ENCODE data around the gene NPPB. TPM values are rescaled to one million over a fixed set of nuclear protein-coding genes. Genes with fewer than 3 reads are reported as not detected.
"Not testable (repeated sequence)": the region's sequence is repeated elsewhere in the genome, so short reads cannot be mapped to it uniquely, and the experiment has no call there.

NPPB gene
- not detected for total RNA-seq

DNA sequence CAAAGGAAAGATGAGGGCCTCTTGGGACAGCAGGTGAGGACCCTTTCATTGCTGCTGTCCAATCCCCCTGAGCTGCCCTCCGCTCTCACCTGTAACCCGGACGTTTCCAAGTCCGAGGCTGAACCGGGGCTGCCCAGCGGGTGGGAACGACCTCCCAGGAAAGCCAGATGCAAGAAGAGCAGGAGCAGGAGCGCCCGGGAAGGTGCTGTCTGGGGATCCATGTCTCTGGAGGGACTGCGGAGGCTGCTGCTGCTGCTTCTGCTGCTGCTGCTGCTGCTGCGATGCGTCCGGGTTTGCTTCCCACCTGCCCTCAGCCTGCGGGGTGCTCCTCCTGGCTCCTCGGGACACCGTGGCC lies at the start of gene NPPB:
Gene NPPB (minus strand): TSS at position 333 of the 355 bp plus-strand sequence. CDS start 112 bp downstream, at position 221.
- DNase-seq, result no peak

DNA sequence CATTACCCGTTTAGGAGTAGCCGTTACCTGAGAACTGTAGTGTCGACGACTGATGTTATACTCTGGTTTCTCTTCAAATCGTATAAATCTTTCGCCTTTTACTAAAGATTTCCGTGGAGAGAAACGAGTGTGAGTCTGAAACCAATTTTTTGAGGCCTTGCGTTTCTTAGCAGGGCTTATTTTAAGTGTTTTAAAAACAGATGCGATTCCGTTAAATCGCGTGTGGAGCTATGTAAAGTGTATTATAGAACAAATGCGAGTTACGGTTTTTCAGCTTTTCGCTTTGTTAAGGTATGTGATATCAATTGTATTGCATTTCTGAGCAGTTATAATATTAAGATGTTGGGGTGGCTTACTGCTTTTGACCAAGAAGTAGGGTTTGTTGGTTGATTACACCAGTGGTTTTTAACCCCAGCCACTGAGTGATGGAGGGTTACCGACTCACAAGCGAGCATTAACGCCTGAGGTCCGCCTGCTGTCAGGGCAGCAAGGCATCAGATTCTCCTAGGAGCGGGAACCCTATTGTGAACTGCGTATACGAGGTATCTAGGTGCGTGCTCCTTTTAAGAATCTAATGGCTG lies 49.4 kb upstream of the NPPB start:
- DNase-seq, result peak; percentile 46

DNA sequence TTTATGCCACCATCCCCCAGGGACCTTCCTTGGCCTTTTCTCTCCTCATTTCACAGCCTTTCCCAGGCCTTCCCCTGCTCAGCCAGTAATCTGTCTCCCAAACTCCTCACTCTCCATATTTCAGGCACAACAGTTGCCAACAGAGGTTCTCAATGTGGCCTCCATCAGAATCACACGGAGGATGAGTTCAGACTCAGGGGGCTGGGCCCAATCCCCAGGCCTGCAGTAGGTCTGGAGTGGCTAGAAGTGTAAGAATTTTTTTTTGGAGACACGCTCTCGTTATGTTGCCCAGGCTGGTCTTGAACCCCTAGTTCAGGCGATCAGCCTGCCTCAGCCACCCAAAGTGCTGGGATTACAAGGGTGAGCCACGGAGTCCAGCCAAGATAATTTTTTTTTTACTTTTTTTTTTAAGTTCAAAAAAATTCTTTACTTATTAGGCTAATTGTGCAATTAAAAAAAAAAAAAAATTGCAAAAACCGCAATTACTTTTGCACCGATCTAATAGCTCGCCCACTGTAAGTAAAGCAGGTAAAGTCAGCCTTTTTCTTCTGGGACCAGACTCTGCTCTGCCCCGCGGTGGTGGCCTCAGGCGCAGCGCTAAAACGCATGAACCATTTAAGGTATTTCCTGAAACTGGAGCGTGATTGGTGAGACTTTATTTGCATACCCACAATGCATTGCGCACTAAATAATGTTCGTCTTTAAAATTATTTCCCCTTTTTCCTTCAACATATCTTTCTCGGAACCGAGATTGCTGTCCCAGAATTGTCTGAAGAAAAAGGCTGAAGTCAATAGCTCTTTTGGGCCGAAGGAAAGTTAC lies 48.7 kb upstream of the NPPB start:
- peak; percentile 84 for DNase-seq

DNA sequence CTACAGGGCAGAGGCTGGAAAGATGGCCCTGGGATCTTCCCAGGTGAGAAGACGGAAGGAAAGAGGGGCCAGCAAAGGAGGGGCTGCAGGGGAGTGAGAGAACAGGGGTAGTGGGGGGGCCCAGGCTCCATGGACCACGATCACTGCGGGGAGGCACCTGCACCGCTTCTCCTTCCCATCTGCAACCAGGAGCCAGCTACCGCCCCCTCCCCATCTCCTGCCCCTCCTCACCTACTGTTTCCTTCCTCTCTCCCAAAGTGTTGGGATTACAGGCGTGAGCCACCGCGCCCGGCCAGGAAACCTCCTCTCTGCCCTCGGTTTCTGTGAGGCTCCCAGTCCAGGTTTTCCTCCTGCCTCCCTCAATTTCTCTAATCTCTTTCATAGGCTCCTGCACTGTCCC lies 48.1 kb upstream of the NPPB start:
- no peak for DNase-seq

DNA sequence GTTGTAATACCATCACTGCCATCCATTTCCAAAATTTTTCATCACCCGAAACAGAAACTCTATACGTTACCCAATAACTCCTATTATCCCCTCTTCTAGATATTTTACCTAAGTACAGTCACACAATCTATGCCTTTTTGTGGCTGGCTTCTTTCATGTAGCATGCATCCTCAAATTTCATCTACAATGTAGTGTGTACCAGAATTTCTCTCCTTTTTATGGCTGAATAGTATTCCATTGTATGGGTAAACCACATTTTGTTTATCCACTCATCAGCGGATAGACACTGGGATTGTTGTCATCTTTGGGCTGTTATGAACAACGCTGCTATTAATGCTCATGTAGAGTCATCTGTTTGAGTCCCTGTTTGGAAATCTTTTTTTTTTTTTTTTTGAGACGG lies 46.2 kb upstream of the NPPB start:
- no peak for DNase-seq

DNA sequence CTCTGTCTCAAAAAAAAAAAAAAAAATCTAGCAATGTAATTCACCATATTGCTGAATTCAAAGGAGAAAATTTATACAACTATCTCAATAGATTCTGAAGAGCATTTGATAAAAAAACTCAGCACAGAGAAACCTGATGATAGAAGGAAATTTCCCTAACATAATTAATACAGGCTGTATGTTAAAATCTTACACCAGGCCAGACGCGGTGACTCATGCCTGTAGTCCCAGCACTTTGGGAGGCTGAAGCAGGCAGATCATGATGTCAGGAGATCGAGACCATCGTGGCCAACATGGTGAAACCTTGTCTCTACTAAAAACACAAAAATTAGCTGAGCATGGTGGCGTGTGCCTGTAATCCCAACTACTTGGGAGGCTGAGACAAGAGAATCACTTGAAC lies 45.4 kb upstream of the NPPB start:
- DNase-seq, result not testable (repeated sequence)

DNA sequence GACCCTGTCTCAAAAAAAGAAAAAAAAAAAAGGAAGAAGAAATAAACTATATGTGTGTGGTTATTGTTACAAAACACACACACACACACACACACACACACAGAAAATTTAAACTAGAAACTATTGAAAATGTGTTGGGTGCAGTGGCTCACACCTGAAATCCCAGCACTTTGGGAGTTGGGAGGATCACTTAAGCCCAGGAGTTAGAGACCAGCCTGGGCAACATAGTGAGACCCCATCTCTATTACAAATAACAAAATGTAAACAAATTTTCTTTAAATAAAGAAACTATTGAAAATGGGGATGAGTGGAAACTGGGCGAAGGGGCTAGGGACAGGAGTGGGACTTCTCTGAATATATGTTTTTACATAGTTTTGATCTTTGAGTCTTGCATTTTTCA lies 44.5 kb upstream of the NPPB start:
- no peak for DNase-seq

DNA sequence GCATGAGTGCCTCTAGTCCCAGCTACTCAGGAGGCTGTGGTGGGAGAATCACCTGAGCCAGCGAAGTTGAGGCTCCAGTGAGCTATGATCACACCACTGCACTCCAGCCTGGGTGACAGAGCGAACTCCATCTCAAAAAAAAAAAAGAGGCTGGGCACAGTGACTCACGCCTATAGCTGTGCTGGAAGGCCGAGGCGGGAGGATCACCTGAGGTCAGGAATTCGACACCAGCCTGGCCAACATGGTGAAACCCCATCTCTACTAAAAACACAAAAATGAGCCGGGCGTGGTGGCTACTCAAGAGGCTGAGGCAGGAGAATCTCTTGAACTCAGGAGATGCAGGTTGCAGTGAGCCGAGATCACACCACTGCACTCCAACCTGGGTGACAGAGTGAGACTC lies 42.7 kb upstream of the NPPB start:
- not testable (repeated sequence) for DNase-seq

DNA sequence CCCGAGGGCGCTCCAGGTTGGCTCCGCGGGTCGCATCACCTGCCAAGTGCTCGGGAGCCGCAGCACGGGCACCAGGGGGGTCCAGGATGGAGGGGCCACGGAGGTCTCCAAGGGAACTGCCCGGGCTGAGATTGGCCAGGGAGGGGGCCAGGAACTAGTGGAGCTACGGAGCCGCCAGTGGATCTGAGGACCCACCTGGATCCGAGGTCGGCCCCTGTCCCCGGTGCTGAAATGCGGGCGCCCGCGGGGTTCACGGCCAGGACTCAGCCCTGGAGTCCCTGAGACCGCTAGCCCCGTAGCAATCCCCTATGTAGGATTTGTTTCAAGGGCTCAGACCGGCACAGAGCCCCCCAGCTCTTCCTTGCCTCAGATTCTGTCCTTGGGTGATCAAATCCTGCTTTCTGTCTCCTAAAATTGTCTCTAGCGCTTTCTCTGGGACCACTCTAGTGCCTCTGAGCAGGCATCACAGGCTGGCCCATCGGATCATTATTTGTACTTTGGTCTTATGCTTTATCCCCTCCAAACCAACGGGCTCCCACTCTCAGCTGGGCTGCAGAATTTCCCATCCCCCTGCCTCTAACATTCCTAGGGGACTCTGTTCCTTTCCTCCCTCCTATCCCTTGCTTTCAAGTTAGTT lies 40.2 kb upstream of the NPPB start:
- no peak for DNase-seq

DNA sequence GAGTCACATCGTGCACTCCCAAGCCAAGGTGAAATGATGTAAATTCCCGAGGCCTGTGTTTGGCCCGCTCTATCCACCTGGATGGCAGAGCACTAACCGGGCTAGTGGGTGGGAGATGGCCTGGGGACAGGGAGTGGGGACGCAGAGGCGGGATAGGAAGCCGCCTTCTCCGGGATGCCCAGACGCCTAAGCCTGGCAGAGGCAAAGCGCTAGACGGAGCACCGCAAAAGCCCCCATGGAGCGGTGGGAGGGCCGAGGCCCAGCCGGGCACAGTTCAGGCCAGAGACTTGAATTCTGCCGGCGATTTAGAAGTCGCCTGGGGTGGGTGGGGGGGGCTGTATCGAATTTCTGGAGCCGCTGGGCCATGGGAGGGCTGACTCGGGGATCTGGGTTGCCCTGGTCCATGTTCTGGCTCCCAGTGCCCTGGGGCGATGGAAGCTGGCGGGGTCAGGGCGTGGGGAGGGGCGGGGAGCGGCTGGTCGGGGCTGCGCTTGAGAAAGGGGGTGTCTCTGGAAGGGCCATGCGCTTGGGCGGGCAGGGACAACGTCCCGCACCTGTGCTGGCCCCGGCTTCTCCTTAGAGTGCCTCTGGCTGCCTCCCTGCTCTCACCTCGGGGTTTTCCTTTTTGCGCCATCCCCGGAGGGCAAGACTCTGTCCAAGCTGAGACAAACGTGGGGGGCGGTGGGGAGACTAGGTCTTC lies 39.5 kb upstream of the NPPB start:
- no peak for DNase-seq

DNA sequence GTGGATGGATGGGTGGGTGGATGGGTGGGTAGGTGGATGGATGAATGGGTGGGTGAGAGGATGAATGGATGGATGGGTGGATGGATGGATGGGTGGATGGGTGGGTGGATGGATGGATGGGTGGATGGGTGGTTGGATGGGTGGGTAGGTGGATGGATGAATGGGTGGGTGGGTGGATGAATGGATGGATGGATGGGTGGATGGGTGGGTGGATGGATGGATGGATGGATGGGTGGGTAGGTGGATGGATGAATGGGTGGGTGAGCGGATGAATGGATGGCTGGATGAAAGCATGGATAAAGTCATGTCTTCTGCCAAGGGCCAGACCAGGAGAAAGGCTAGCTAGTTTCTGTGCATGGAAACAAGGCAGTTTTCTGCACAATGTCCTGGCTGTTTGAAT lies 35.8 kb upstream of the NPPB start:
- DNase-seq, result not testable (repeated sequence)

DNA sequence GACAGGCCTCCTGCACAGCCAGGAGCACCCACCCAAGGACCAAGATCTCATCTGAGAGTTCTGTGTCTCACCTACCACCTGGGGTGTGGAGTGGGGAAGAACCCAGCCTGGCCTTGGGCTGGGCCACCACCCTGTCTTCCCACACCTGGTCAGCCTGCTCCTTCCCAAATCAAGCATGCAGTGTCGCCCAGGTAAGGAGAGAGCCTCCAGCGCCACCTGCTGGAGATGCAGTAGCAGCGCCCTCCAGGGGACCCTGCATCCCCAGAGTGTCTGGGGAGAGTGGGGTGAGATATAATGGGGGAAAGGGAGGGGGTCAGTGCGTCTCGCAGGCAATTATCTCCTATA lies 35.1 kb upstream of the NPPB start:
- DNase-seq, result peak; percentile 69

DNA sequence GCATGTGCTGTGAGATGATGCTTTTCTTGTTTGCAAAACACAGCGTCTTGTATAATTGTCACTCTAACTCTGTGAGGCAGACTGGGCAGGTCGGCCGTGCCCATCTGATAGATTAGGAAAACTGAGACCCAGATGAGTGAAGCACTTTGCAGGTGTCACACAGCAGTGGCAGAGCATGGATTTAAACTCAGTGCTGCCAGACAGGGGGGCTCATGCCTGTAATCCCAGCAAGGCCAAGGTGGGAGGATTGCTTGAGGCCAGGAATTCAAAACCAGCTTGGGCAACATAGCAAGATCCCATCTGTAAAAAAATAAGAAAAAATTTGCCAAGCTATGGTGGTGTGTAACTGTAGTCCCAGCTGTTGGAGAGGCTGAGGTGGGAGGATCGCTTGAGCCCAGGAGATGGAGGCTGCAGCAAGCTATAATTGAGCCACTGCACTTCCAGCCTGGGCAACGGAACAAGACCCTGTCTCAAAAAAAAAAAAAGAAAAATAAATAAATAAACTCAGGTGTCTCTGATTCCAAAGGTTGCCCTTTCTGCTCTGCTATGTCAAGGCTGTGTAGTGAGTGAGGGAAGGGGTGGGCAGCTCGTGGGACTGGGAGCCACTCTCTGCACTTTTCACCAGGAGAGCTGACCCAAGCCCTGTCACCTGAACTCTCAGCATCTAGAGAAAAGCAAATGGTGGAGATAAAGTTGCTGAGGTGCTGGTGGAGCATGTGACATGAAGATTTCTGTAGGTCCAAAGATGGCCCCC lies 32.9 kb upstream of the NPPB start:
- no peak for DNase-seq

DNA sequence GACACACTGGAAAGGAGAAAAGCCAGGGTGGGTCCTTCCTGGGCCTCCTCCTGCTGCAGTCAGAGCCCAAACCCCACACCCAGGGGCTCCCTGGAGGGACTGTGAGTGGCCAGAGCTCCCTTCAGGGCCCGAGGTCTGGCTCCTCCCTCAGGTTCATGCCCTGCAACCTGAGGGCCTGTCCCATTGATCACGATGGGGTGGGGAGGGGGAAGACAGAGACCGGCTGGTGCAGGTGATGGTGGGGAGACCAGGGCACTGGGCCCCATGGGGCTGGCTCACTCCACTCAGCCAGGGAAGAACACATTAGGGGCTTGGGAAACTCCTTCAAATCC lies 30.1 kb upstream of the NPPB start:
- no peak for DNase-seq

DNA sequence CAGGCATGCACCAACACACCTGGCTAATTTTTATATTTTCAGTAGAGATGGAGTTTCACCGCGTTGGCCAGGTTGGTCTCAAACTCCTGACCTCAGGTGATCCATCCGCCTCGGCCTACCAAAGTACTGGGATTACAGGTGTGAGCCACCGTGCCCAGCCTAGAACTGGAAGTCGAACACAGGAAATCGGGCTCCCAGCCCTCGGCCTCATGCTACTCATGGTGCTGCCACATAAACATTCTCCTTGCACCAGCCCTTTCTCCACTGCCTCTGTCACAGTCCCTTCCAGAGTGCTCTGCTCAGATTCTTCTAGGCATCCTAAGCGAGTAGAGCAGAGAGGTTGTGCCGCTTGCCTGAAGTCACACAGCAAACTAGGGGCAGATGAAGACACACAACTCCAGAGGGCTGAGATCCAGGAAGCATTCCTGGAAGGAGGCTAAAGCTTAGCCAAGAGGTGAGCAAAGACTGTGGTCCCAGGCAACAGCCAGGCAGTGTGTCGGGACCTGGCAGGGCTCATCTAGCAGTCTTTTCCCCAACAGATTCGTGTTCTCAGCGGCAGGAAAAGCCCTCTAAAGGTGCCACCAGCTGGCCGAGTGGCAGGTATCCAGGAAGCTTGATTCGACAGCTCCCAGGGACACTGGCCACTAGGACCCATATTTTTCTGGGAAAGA lies 29.6 kb upstream of the NPPB start:
- no peak for DNase-seq

DNA sequence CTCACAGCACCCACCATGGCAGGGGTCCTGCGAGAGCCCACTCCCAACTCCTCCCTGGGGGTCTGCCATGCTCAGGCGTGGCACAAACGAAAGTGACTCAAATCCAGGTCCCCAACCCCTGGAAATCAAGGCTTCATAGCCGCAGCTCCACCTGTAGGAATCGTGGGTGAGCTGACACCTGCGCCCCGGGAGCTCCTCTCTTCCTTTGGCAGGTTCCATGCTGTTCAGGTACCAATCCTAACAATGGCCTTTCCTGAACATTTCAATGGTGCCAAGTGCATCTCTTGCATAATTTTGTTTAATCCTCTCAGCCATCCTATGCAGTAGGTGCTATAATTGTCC lies 28.9 kb upstream of the NPPB start:
- DNase-seq, result no peak

DNA sequence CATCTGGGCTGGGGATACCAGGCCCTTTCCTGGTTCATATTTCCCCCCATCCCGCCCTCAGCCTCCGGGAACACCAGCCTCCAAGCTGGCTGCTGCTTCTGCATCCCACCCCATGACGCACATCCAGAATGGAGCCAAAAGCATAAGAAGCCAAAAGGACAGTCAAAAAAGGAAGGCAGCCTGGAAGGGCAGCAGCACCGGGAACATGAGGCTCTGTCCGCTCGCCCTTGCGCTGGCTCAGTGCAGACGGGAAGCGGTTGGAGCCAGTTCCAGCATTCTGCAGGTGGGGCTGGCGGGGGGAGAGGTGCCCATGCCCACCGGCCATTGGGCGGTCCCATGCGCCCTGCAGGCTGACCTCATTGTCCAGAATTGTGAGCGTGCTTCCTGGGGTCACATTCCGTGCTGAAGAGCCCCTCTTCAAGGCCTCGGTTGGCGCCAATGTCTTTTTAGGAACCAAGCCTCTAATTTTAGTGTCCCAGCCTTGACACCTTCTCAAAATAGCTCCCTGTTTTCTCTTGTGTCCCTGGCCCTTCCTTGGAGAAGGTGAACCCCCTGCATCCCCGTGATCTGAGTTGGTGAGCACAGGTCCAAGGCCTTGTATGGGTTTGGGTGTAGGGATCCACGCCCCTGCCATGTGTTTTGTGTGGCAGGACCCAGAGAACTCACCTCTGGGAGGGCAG lies 28.4 kb upstream of the NPPB start:
- no peak for DNase-seq

DNA sequence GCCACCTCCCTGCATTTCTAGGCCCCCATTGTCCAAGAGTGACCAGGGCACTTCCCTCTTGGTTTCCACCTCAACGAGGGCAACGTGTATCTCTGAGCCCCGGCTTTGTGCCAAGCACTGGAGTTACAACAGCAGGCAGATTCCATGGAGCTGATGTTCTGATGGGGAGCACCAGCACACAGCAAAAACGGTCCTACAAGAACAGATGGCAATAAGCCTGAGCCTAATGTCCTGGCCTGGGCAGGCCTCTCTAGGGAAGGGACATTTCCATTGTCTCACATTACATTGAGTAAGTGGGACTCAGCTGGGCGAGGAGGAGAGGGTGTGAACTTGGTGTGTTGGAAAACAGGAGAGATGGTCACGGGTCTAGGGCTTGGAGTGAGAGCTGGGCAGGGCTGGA lies 27.2 kb upstream of the NPPB start:
- DNase-seq, result no peak

DNA sequence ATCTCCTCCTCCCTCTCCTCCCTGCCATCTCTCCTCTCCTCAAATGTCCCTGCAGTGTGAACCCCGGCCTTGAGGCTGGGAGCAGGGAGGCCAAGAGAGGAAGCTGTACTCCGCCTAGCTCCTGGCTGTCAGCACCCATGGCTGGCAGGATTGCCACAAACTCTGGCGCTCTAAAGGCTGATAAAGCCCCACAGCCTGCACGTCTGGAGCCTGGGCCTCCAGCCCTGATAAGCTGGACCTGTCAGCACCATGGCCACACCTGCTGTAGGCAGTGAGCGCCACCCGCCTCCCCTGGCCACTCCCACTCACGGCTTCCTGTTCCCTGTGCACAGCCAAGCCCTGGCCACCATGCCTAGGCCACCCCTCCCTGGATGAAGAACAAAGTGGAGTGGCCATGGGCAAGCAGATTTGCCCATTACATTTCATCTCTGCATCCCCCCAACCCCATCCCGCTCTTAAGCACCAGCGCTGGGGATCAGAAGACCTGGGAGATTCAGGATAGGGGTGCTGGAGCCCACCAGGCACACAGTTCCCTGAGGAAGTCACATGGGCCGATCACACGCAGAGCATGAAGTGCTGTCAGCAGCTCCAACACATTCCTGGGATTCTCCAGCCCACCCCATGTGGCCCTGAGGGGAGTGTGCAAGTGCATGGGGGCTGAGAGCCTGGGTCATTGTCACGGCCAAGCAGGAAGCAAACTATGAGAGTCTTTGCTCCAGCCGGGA lies 24.2 kb upstream of the NPPB start:
- DNase-seq, result no peak

DNA sequence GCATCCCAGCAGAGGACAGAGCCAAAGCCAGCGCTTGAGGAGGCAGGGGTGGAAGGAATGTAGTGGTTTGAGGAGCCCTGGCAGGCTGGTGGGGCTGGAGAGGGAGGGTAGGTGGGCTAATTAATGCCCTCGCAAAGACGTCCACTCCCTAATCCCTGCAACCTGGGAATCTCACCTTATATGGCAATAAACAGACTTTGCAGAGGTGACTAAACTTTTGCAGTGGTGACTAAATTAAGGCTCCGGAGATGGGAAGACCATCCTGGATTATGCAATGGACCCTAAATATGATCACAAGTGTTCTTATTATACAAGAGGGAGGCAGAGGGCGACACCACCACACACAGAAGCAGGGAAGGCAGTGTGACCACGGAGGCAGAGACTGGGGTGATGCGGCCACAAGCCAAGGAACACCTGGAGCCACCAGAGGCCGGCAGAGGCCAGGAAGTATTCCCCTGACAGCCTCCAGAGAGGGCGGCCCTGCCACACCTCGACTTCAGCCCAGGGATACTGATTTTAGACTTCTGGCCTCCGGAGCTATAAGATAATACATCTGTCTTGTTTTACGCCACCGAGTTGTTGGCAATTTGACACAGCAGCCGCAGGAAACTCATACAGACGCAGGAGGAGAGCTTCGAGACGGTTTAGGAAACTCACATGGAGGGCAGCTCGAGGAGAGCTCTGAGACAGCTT lies 23.1 kb upstream of the NPPB start:
- no peak for DNase-seq

Measured in effector CD4-positive, alpha-beta T cell (primary cell).